AG04450 (cell line): ENCODE data around the gene NFAT5. TPM values are rescaled to one million over a fixed set of nuclear protein-coding genes. Genes with fewer than 3 reads are reported as not detected.

Source experiments
- CTCF ChIA-PET: fragments of 300-600, 350-600 bp; formaldehyde crosslinking; extraction: SDS; loops from one replicate; lab custom pipeline; 2022; ENCODE audit warnings: antibody characterized with exemption, inconsistent platforms; lab: Charles Lee
- POLR2A ChIA-PET: fragments of 350-600 bp; formaldehyde crosslinking; extraction: SDS; loops from one replicate; lab custom pipeline; 2021; ENCODE audit warnings: antibody characterized with exemption, inconsistent platforms; lab: Yijun Ruan, JAX
- DNase-seq: peaks from one replicate; pipeline ENCODE4 v3.0.0-alpha.2; 2011; ENCODE audit warnings: low read depth, low spot score
- H3K27ac ChIP-seq: one replicate; pipeline ENCODE4 v1.5.1; 2012; ENCODE audit warnings: low read depth, low read length, control low read depth
- H3K27me3 ChIP-seq: one replicate; pipeline ENCODE4 v1.6.0; 2012; ENCODE audit warnings: low read length; ENCODE audit not compliant: control insufficient read depth, insufficient read depth
- H3K4me3 ChIP-seq: 2 replicates; pipeline ENCODE4 v1.5.1; 2011; ENCODE audit warnings: mild to moderate bottlenecking, low read depth, low read length, control low read depth
- H3K9me3 ChIP-seq: 2 replicates; pipeline ENCODE4 v1.5.1; 2012; ENCODE audit warnings: low read length; ENCODE audit not compliant: control insufficient read depth, insufficient read depth
- polyA plus RNA-seq: library from polyadenylated mRNA; depleted of rRNA; stranded (reverse); fragments of >200 nt; gene quantifications from 2 replicates; pipeline ENCODE4 v1.2.3, GENCODE V29; 2011
- TF ChIP-seq, protein P1 (sequence below): IDR thresholded peaks from 2 replicates; pipeline ENCODE4 v1.5.1; 2011; ENCODE audit warnings: low read depth, low read length, control low read depth, inconsistent platforms

The NFAT5 gene
- polyA plus RNA-seq, 1 experiment: 36.9 TPM

GRCh38 chr16:69522732-69523404 is 42.9 kb upstream of the NFAT5 start:
- Histone ChIP-seq H3K4me3 (no peak overlapping the region), H3K27me3 (no peaks in the 10 kb centered on the region), H3K27ac (no peak overlapping the region), H3K9me3 (no peaks in the 10 kb centered on the region)
- DNase-seq: no peak
- ChIA-PET CTCF (interaction anchor here (0.8 kb wide), 1 partner anchor 127 kb away, joined by 3 read pairs; no protein-coding TSS in a partner anchor), POLR2A (no interaction called here)
- TF ChIP-seq, protein P1, sequence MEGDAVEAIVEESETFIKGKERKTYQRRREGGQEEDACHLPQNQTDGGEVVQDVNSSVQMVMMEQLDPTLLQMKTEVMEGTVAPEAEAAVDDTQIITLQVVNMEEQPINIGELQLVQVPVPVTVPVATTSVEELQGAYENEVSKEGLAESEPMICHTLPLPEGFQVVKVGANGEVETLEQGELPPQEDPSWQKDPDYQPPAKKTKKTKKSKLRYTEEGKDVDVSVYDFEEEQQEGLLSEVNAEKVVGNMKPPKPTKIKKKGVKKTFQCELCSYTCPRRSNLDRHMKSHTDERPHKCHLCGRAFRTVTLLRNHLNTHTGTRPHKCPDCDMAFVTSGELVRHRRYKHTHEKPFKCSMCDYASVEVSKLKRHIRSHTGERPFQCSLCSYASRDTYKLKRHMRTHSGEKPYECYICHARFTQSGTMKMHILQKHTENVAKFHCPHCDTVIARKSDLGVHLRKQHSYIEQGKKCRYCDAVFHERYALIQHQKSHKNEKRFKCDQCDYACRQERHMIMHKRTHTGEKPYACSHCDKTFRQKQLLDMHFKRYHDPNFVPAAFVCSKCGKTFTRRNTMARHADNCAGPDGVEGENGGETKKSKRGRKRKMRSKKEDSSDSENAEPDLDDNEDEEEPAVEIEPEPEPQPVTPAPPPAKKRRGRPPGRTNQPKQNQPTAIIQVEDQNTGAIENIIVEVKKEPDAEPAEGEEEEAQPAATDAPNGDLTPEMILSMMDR: no peak

DNA sequence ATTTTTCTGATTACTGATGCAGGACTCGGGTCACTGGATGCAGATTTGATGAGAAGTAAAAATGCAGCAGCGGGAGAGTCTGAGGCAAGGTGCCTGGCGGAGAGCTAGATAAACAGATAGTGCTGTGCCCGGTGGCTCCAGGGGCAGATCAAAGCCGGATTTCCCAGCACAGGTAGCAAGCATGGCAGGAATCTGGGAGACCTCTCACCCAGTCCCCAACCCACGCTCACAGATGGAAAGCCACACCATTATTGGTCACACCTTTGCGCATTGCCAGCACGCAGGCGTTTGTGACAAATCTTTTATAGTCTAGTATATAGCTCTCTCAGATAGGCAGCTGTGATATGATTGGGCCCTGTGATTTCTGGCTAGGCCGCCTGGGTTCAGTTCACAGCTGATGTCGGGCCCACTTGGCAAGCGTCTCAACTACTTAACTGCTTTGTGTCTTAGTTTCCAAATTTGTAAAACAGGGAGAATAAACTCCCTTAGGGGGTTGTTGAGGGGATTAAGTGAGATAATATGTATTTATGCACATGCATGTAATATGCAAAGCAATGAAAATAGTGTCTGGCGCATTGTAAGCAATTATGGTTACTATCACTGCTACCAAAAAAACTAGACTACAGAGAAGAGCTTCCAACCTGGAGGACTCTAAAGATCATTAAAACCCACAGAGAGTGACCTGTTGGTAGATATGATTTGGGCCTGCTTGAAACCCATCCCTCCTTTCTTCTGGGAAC is 42.0 kb upstream of the NFAT5 start:
- CTCF ChIA-PET: no interaction called here
- H3K9me3 ChIP-seq: no peaks in the 10 kb centered on the region
- H3K27me3 ChIP-seq: no peaks in the 10 kb centered on the region
- POLR2A ChIA-PET: no interaction called here
- TF ChIP-seq, protein P1: no peak
- H3K4me3 ChIP-seq: no peak overlapping the region
- H3K27ac ChIP-seq: no peak overlapping the region
- DNase-seq: no peak

- POLR2A ChIA-PET: interaction anchor here (0.6 to 0.7 kb wide), 2 partner anchors 128 to 743 kb away, joined by 4 to 9 read pairs; no protein-coding TSS in a partner anchor
- Histone ChIP-seq H3K27me3 (no peaks in the 10 kb centered on the region), H3K9me3 (no peaks in the 10 kb centered on the region), H3K4me3 (no peak overlapping the region), H3K27ac (no peak overlapping the region)
- TF ChIP-seq, protein P1: no peak
- no peak for DNase-seq
- CTCF ChIA-PET: no interaction called here
These were observed 38.7 kb upstream of the NFAT5 start for GRCh38 chr16:69526831-69527655.

DNA sequence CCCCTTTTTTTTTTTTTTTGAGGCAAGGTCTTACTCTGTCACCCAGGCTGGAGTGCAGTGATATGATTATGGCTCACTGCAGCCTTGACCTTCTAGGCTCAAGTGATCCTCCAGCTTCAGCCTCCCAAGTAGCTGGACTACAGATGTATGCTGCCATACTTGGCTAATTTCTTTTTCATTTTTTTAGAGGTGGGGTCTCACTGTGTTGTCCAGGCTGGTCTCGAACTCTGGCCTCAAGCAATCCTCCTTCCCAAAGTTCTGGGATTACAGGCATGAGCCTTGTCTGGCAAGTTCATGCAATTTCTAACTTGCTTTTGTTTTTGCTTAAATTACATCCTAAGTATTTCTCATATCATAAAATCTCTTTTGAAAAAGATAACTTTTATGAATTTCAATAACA is 33.8 kb upstream of the NFAT5 start:
- ChIA-PET CTCF (no interaction called here), POLR2A (no interaction called here)
- Histone ChIP-seq H3K27ac (no peak overlapping the region), H3K27me3 (no peaks in the 10 kb centered on the region), H3K4me3 (no peak overlapping the region), H3K9me3 (no peaks in the 10 kb centered on the region)
- no peak for DNase-seq
- TF ChIP-seq, protein P1: no peak
